VCaP (cell line): ENCODE data around the gene SLC6A18.
"Not testable (repeated sequence)": the region's sequence is repeated elsewhere in the genome, so short reads cannot be mapped to it uniquely, and the experiment has no call there.

Source experiments
- H3K27ac ChIP-seq: fragments of 450-650 bp; 2 replicates; pipeline ENCODE4 v1.5.1; 2017
- TF ChIP-seq, protein P1 (sequence below): fragments of 450-650 bp; conservative IDR thresholded peaks from 2 replicates; pipeline ENCODE4 v1.5.1; 2017; ENCODE audit warnings: mild to moderate bottlenecking, moderate library complexity

Gene SLC6A18

DNA sequence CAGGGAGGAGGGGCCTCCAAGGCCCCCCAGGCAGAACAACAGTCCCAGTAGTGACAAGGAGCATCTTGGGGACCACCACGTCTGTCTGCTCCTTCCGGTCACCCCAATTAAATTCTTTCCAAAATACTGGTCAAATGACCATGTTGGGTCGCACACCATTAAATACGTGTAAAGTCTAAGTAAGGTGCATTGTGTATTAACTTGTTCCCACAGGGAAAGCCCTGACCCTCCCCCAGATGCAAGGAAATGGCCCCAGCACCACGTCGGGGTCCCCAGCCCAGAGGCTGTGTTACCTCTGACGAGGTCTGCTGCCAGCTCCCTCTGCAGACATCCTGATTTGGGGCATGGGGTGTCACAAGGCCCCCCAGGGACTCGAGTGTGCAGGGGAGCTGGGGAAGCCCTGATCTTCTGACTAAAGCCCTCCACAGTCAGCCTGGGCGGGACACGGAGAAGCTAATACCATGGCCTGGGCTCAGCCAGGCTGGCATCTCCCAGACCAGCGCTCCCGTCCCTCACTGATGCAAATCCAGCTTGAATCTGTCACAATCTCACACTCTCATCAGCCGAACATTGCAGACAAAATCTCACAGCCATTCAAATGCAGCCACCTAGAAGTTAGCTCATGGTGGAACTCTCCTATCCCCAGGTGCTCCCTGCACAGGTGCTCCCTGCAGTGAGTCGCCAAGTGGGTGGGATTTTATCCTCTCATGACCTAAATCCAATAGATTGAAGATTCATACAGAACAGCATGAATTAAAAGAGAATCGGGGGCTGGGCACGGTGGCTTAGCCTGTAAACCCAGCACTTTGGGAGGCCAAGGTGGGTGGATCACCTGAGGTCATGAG is 56.1 kb downstream of the SLC6A18 start:
- no peak overlapping the region for H3K27ac ChIP-seq
- TF ChIP-seq, protein P1, sequence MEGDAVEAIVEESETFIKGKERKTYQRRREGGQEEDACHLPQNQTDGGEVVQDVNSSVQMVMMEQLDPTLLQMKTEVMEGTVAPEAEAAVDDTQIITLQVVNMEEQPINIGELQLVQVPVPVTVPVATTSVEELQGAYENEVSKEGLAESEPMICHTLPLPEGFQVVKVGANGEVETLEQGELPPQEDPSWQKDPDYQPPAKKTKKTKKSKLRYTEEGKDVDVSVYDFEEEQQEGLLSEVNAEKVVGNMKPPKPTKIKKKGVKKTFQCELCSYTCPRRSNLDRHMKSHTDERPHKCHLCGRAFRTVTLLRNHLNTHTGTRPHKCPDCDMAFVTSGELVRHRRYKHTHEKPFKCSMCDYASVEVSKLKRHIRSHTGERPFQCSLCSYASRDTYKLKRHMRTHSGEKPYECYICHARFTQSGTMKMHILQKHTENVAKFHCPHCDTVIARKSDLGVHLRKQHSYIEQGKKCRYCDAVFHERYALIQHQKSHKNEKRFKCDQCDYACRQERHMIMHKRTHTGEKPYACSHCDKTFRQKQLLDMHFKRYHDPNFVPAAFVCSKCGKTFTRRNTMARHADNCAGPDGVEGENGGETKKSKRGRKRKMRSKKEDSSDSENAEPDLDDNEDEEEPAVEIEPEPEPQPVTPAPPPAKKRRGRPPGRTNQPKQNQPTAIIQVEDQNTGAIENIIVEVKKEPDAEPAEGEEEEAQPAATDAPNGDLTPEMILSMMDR, result no peak

- TF ChIP-seq, protein P1, result no peak
- no peak overlapping the region for H3K27ac ChIP-seq
Measured at GRCh38 chr5:1282131-1282992, 57.2 kb downstream of the SLC6A18 start.

- H3K27ac ChIP-seq, result not testable (repeated sequence)
Measured at GRCh38 chr5:1282993-1283728, 58.0 kb downstream of the SLC6A18 start.

GRCh38 chr5:1283729-1284041 is 58.5 kb downstream of the SLC6A18 start:
- H3K27ac ChIP-seq, result not testable (repeated sequence)

GRCh38 chr5:1284336-1284970 is 59.3 kb downstream of the SLC6A18 start:
- H3K27ac ChIP-seq, result not testable (repeated sequence)

GRCh38 chr5:1285141-1285540 is 60.0 kb downstream of the SLC6A18 start:
- H3K27ac ChIP-seq, result no peak overlapping the region
- TF ChIP-seq, protein P1, result no peak

GRCh38 chr5:1285883-1286291 is 60.7 kb downstream of the SLC6A18 start:
- no peak overlapping the region for H3K27ac ChIP-seq
- TF ChIP-seq, protein P1, result no peak

- TF ChIP-seq, protein P1, result no peak
- H3K27ac ChIP-seq, result no peak overlapping the region
Measured at GRCh38 chr5:1288439-1289335, 63.5 kb downstream of the SLC6A18 start.

GRCh38 chr5:1289559-1289958 is 64.4 kb downstream of the SLC6A18 start:
- not testable (repeated sequence) for H3K27ac ChIP-seq

GRCh38 chr5:1290956-1291355 is 65.8 kb downstream of the SLC6A18 start:
- not testable (repeated sequence) for H3K27ac ChIP-seq
